HCT116 (cell line): ENCODE data around the gene VCPKMT. TPM values are rescaled to one million over a fixed set of nuclear protein-coding genes. Genes with fewer than 3 reads are reported as not detected.

ENCODE experiments used
- ATAC-seq: fragments of 200-7000 bp; cut with Tn5 transposase; 2 replicates; pipeline ENCODE4 v1.9.1; 2020; ENCODE audit warnings: mild to moderate bottlenecking, moderate library complexity
- BruUV-seq: library from RNA; stranded (reverse); fragments of 400-500 nt; replicated peaks from 2 replicates; lab custom pipeline; 2021; lab: Mats Ljungman, UMichigan
- CTCF ChIA-PET: fragments of 300-600 bp; sonication (Branson Sonifier 250); formaldehyde crosslinking; loops from one replicate; lab custom pipeline; 2021; ENCODE audit warnings: antibody characterized with exemption; lab: Charles Lee
- POLR2A ChIA-PET: fragments of 300-600, 350-600 bp; sonication (Branson Sonifier 250); formaldehyde crosslinking; loops from one replicate; lab custom pipeline; 2021; ENCODE audit warnings: antibody characterized with exemption; lab: Charles Lee
- RAD21 ChIA-PET, 2 experiments: fragments of 300-600 bp; sonication (Branson Sonifier 250); formaldehyde crosslinking; loops; one replicate each; lab custom pipeline; 2023; ENCODE audit warnings: low total read pairs in 2 of 2; ENCODE audit not compliant: uncharacterized antibody in 2 of 2, unreplicated experiment in 2 of 2, low non-redundant PET in 1 of 2; lab: Charles Lee
- DNase-seq: peaks from one replicate; pipeline ENCODE4 v3.0.0-alpha.2; 2010; ENCODE audit warnings: low read depth, low spot score
- H2AFZ ChIP-seq: fragments of 200-600 bp; shearing (Covaris generic), sonication (generic); 2 replicates; pipeline ENCODE4 v1.6.1; 2017; ENCODE audit warnings: low read depth, mixed run types, mixed read lengths, antibody characterized with exemption, low read length; ENCODE audit not compliant: poor library complexity, severe bottlenecking
- H3K27ac ChIP-seq: 2 replicates; pipeline ENCODE4 v1.5.1; 2012; ENCODE audit warnings: low read depth, low read length
- H3K27me3 ChIP-seq: fragments of 200-600 bp; sonication (generic); 2 replicates; pipeline ENCODE4 v1.6.1; 2016; ENCODE audit warnings: mixed run types, low read length, mixed read lengths; ENCODE audit not compliant: insufficient read depth
- H3K36me3 ChIP-seq, 2 experiments: fragments of 200-500 bp in 1 of 2; fragments of 200-600 bp in 1 of 2; sonication (Bioruptor generic) in 1 of 2; sonication (generic) in 1 of 2; 2 replicates each; pipeline versions ENCODE4 v1.5.1 to v1.6.1; 2014 to 2016; ENCODE audit warnings: low read length in 2 of 2, inconsistent platforms in 1 of 2, mixed read lengths in 1 of 2, mixed run types in 1 of 2; ENCODE audit not compliant: insufficient read depth in 2 of 2, control insufficient read depth in 1 of 2
- H3K4me1 ChIP-seq, 2 experiments: fragments of 200-600 bp in 1 of 2; sonication (generic) in 1 of 2; 2 replicates each; pipeline versions ENCODE4 v1.5.1 to v1.6.1; 2012 to 2017; ENCODE audit warnings: low read length in 2 of 2, inconsistent platforms in 1 of 2, mild to moderate bottlenecking in 1 of 2, mixed read lengths in 1 of 2, mixed run types in 1 of 2, moderate library complexity in 1 of 2; ENCODE audit not compliant: insufficient read depth in 2 of 2, control insufficient read depth in 1 of 2
- H3K4me2 ChIP-seq: fragments of 200-600 bp; sonication (generic); 2 replicates; pipeline ENCODE4 v1.6.1; 2017; ENCODE audit warnings: mixed run types, low read length, mixed read lengths
- H3K4me3 ChIP-seq, 2 experiments: fragments of 200-600 bp in 1 of 2; sonication (generic) in 1 of 2; replicated peaks in 1 of 2; 2 replicates each; pipeline ENCODE4 v1.5.1; 2011 to 2016; ENCODE audit warnings: low read length in 2 of 2, control low read depth in 1 of 2, low read depth in 1 of 2, mild to moderate bottlenecking in 1 of 2, mixed read lengths in 1 of 2, mixed run types in 1 of 2
- H3K79me2 ChIP-seq: fragments of 200-600 bp; sonication (generic); 2 replicates; pipeline ENCODE4 v1.6.1; 2017; ENCODE audit warnings: mild to moderate bottlenecking, mixed run types, low read length, moderate library complexity, mixed read lengths; ENCODE audit not compliant: insufficient read depth
- H3K9ac ChIP-seq: fragments of 200-600 bp; sonication (generic); 2 replicates; pipeline ENCODE4 v1.6.1; 2016; ENCODE audit warnings: low read length, mixed read lengths
- H3K9me2 ChIP-seq: fragments of 200-600 bp; sonication (generic), shearing (Covaris generic); 2 replicates; pipeline ENCODE4 v1.6.1; 2017; ENCODE audit warnings: mixed run types, mild to moderate bottlenecking, moderate library complexity; ENCODE audit not compliant: insufficient read depth
- H3K9me3 ChIP-seq, 2 experiments: fragments of 200-500 bp in 1 of 2; fragments of 200-600 bp in 1 of 2; sonication (Bioruptor generic) in 1 of 2; sonication (generic) in 1 of 2; 2 replicates each; pipeline ENCODE4 v1.6.1; 2014 to 2017; ENCODE audit warnings: low read length in 2 of 2, mixed read lengths in 2 of 2, inconsistent platforms in 1 of 2, low read depth in 1 of 2, mild to moderate bottlenecking in 1 of 2, mixed run types in 1 of 2, moderate library complexity in 1 of 2; ENCODE audit not compliant: control insufficient read depth in 1 of 2, insufficient read depth in 1 of 2
- H4K20me1 ChIP-seq: fragments of 200-600 bp; sonication (generic), shearing (Covaris generic); 2 replicates; pipeline ENCODE4 v1.6.1; 2017; ENCODE audit warnings: mixed run types, mild to moderate bottlenecking, moderate library complexity; ENCODE audit not compliant: insufficient read depth
- CBX3 ChIP-seq: IDR thresholded peaks from 2 replicates; pipeline ENCODE4 v1.6.1; 2012; ENCODE audit warnings: low read depth
- CEBPB ChIP-seq: IDR thresholded peaks from 2 replicates; pipeline ENCODE4 v1.6.1; 2012; ENCODE audit warnings: low read depth
- CTCF ChIP-seq, 3 experiments: fragments of 200-600 bp in 1 of 3; sonication (generic) in 1 of 3; IDR thresholded peaks in 2 of 3; conservative IDR thresholded peaks in 1 of 3; 2 replicates each; pipeline ENCODE4 v1.5.1; 2012 to 2017; ENCODE audit warnings: low read depth in 2 of 3, low read length in 2 of 3, antibody characterized with exemption in 1 of 3, borderline replicate concordance in 1 of 3, control low read depth in 1 of 3, mild to moderate bottlenecking in 1 of 3, mixed read lengths in 1 of 3, mixed run types in 1 of 3, moderate library complexity in 1 of 3; ENCODE audit not compliant: insufficient read depth in 1 of 3
- SP1 ChIP-seq: IDR thresholded peaks from 2 replicates; pipeline ENCODE4 v1.6.1; 2012; ENCODE audit warnings: low read depth
- YY1 ChIP-seq: IDR thresholded peaks from 2 replicates; pipeline ENCODE4 v1.6.1; 2011; ENCODE audit warnings: low read length, low read depth, moderate library complexity, mild to moderate bottlenecking; ENCODE audit not compliant: insufficient replicate concordance; ENCODE audit errors: extremely low read depth
- ZBTB33 ChIP-seq: IDR thresholded peaks from 2 replicates; pipeline ENCODE4 v1.6.1; 2011; ENCODE audit warnings: mild to moderate bottlenecking, low read length, moderate library complexity; ENCODE audit not compliant: insufficient replicate concordance; ENCODE audit errors: extremely low read depth
- intact Hi-C: fragments of 100-400 bp; cut with micrococcal nuclease; formaldehyde crosslinking; loops from 2 replicates; pipeline ENCODE4 v1.10.0; 2022
- total RNA-seq: library from RNA; stranded (reverse); gene quantifications from one replicate; pipeline ENCODE4 v1.2.1, GENCODE V29; 2021; ENCODE audit not compliant: unreplicated experiment

Gene VCPKMT
- total RNA-seq, 1 experiment from 2014 or later, result 9.7 TPM

DNA sequence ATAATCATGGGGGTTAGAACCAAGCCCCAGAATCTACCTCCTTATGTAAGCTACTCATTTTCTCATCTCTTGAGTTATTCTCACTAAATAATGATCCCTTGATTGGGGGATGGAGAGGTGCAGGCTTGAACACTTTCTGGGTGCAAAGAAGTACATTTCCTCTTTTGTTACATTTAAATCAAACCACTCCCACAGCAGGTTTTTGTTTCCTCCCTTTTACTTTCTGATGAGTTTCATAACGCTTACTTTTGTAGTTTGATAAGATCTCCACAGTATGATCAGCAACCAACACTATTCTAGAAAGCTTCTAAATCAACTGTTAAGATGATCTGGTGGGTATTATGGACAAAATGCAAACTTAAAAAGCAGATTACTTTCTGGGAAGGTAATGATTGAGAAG is 20.5 kb downstream of the VCPKMT start:
- H3K4me1 ChIP-seq, result peaks cover 9 to 20% of the 10 kb centered on the region in 2 experiments
- no peak overlapping the region for H3K27ac ChIP-seq
- no peak for TF ChIP-seq CBX3
- no peak for TF ChIP-seq ZBTB33
- no peak for TF ChIP-seq CEBPB
- TF ChIP-seq YY1, result no peak
- TF ChIP-seq CTCF (IDR thresholded peaks at IDR 0.05 in 2 of 3, conservative IDR thresholded peaks at IDR 0.05 in 1 of 3; ENCODE audit: borderline replicate concordance in 1 of 3, insufficient read depth in 1 of 3, low read depth in 2 of 3, low read length in 2 of 3), result no peak
- TF ChIP-seq SP1, result no peak
- TF ChIP-seq, all 23 proteins: peak for 0
- DNase-seq (no peak), ATAC-seq (no peak)
- H3K9me3 ChIP-seq, result no peaks in the 10 kb centered on the region
- ChIA-PET POLR2A (no interaction called here), CTCF (interaction anchor here (1.1 kb wide), 1 partner anchor 234 kb away, joined by 3 read pairs; no protein-coding TSS in a partner anchor), RAD21 (no interaction called here)
- H2AFZ ChIP-seq, result no peak overlapping the region
- no peak overlapping the region for H3K9ac ChIP-seq
- BruUV-seq, result no TSS peak
- H3K9me2 ChIP-seq, result no peaks in the 10 kb centered on the region
- H3K4me2 ChIP-seq, result no peak overlapping the region
- H3K79me2 ChIP-seq, result no peaks in the 10 kb centered on the region
- intact Hi-C loops, result no loop called here
- no peak overlapping the region for H3K4me3 ChIP-seq
- no peaks in the 10 kb centered on the region for H3K27me3 ChIP-seq
- no peaks in the 10 kb centered on the region for H4K20me1 ChIP-seq
- no peaks in the 10 kb centered on the region for H3K36me3 ChIP-seq
